GM19328 (cell line): Measurements from ENCODE around the gene FRK.
"Not testable (repeated sequence)": the region's sequence is repeated elsewhere in the genome, so short reads cannot be mapped to it uniquely, and the experiment has no call there.

Experiments used
- ATAC-seq: cut with Tn5 transposase; IDR thresholded peaks from one replicate; pipeline ENCODE4 v1.9.1; 2021; ENCODE audit warnings: mild to moderate bottlenecking, moderate library complexity; ENCODE audit not compliant: unreplicated experiment

The FRK gene

GRCh38 chr6:116060572-116061283 lies at the start of gene FRK:
Gene FRK (minus strand): TSS chr6:116060891. CDS start chr6:116060311, 580 bp downstream.
- ATAC-seq = no peak

- no peak for ATAC-seq
These were observed 48.1 kb upstream of the FRK start for GRCh38 chr6:116108836-116109235.

GRCh38 chr6:116106146-116106545 lies 45.5 kb upstream of the FRK start:
- ATAC-seq = no peak

- no peak for ATAC-seq
These were observed 44.6 kb upstream of the FRK start for GRCh38 chr6:116105247-116105646.

- no peak for ATAC-seq
These were observed 43.9 kb upstream of the FRK start for GRCh38 chr6:116104636-116105035.

DNA sequence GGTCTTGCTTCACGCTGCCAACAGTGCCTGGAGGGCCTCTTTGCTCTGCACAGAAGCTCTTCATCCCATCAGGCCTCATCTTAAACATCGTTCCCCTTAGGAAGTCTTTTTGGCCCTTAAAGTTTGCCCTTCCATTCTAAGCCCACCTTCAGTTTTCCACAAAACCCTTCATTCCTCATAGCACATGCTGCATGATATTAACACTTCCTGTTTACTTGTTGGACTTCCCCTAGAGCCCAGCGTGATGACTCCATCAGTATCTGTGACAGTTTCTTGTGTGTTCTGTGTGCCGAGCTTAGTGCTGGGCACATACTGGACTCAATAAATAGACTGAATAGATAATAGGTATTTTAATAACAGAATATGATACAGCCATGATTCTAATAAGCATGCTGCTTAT lies 42.2 kb upstream of the FRK start:
- no peak for ATAC-seq

DNA sequence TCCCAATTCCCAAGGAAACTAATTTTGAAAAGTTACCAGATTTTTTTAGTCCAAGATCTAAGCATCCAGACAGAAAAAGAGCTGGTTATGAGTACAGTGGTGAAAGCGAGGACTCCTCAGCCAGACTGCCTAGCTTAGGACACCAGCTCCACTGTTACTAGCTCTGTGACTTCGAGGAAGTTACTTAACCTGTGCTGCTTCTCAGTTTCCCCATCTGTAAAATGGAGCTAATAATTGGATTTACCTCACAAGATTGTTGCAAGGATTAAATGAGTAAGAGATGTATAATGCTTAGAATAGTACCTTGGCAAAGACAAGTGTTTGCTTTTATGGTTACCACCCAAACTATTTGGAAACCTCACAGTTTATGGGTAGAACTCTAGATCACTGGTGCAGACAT lies 41.1 kb upstream of the FRK start:
- no peak for ATAC-seq

GRCh38 chr6:116101302-116101718 lies 40.6 kb upstream of the FRK start:
- no peak for ATAC-seq

DNA sequence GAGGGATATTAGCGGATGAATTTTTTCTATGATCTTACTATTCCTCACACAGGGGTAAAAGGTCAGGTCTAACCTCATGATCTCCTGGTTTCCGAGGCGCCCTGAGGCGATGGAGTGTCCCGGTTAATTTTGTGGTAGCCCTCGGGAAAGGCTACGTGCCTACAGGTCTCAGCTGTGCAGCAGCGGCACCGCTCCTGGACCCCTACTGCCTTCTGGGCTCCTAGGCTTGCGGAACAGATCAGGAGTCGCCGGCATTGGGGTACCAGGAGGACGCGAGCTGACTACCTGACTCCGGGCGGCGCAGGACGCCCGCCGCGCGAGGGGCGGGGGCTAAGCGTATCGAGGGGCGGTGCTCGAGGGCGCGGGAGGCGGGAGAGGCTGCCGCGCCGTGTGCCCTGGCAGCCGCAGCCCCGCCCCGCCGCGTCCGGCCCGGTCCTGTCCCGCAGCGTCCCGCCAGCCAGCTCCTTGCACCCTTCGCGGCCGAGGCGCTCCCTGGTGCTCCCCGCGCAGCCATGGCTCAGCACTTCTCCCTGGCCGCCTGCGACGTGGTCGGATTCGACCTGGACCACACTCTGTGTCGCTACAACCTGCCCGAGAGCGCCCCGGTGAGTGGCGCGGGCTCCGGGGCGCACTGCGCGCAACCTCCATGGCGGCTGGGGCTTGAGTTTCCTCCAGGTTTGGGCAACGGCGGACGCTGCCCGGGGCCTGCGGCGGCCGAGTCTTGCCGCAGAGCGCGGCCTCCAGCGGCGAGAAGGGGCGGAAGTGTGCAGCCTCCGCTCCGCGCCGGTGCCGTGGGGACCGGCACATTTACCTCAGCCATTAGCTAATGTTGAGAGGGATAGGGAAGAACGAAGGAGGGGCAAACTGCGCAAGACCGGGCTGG lies 40.0 kb upstream of the FRK start, which contains the start of gene NT5DC1:
Gene NT5DC1 (plus strand): TSS at position 435 of the 883 bp plus-strand sequence. CDS start 78 bp downstream, at position 513.
- peak; percentile 85 for ATAC-seq

DNA sequence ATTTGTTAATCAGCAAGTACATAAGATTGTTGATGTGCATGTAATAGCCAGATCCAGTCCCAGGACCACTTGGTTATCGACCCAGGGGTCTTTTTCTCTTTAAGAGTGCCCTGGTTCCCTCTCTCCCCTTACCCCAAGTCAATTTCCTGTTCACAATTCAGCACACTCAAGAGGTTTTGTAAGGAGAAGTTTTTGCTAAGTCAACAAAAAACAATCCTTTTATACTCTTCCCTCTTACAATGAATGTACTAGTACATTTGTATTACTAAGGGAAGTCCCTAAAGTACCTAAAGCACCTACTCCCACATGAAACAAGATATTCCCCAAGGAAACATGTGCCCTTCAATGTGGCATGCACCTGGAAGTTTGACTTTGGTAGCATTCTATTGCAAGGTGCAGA lies 38.3 kb upstream of the FRK start:
- ATAC-seq = no peak

GRCh38 chr6:116096979-116097816 lies 36.5 kb upstream of the FRK start:
- no peak for ATAC-seq

DNA sequence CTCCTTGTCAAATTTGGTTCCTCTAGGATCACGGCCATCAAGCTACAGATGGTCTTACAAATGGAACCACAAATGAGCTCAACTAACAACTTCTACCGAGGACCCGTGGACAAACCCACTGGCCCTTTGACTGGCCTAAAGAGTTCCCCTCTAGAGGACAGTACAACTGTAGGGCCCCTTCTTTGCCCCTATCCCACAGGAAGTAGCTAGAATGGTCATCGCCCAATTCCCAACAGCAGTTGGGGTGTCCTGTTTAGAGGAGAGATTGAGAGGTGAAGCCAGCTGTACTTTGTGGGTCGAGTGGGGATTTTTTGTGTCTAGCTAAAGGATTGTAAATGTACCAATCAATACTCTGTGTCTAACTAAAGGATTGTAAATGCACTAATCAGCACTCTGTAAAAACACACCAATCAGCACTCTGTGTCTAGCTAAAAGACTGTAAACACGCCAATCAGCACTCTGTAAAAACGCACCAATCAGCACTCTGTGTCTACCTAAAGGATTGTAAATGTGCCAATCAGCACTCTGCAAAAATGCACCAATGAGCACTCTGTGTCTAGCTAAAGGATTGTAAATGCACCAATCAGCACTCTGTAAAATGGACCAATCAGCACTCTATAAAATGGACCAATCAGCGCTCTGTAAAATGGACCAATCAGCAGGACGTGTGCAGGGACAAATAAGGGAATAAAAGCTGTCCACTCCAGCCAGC lies 35.5 kb upstream of the FRK start:
- ATAC-seq = not testable (repeated sequence)

GRCh38 chr6:116094041-116094440 lies 33.4 kb upstream of the FRK start:
- ATAC-seq = no peak

- ATAC-seq = peak; percentile 58
These were observed 29.6 kb upstream of the FRK start for GRCh38 chr6:116090251-116090650.

DNA sequence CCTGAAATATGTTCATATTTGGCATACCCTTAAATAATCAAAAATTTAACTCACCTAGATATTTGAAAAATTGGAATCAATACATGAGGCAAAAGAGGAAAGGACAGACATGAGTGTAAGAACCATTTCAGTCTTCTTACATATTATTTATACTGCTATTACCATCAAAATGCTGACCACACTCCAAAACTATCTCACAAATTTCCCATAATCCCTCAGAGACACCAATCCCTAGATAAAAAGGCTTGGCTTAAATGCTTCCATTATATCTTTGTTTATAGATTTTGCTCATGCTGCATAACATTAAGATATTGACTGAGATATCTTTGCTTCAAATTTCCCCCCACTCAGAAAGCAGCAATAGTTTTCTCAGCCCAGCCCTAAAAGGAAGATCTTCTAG lies 28.3 kb upstream of the FRK start:
- no peak for ATAC-seq

GRCh38 chr6:116087437-116088027 lies 26.8 kb upstream of the FRK start:
- peak; percentile 93 for ATAC-seq

GRCh38 chr6:116084284-116084683 lies 23.6 kb upstream of the FRK start:
- ATAC-seq = no peak

GRCh38 chr6:116083052-116083451 lies 22.4 kb upstream of the FRK start:
- ATAC-seq = no peak

- no peak for ATAC-seq
These were observed 18.3 kb upstream of the FRK start for GRCh38 chr6:116078945-116079344.

GRCh38 chr6:116078522-116078921 lies 17.8 kb upstream of the FRK start:
- no peak for ATAC-seq
